Ishikawa (cell line): ENCODE measurements around the gene SMAD2.
A peak's percentile ranks its signal among the peaks of the same experiment; 100 is the strongest.

Source experiments
- CEBPB ChIP-seq: IDR thresholded peaks from 2 replicates; pipeline ENCODE4 v1.6.1; 2012
- CREB1 ChIP-seq: IDR thresholded peaks from 2 replicates; pipeline ENCODE4 v1.6.1; 2012; ENCODE audit warnings: low read depth
- EGR1 ChIP-seq: IDR thresholded peaks from 2 replicates; pipeline ENCODE4 v1.6.1; 2012
- EP300 ChIP-seq: IDR thresholded peaks from 2 replicates; pipeline ENCODE4 v1.6.1; 2012; ENCODE audit warnings: borderline replicate concordance
- FOXM1 ChIP-seq: IDR thresholded peaks from 2 replicates; pipeline ENCODE4 v1.6.1; 2012; ENCODE audit warnings: low read depth, borderline replicate concordance
- NFIC ChIP-seq: IDR thresholded peaks from 2 replicates; pipeline ENCODE4 v1.6.1; 2012
- RAD21 ChIP-seq: IDR thresholded peaks from 2 replicates; pipeline ENCODE4 v1.6.1; 2012; ENCODE audit warnings: low read depth
- TAF1 ChIP-seq: IDR thresholded peaks from 2 replicates; pipeline ENCODE4 v1.6.1; 2012; ENCODE audit warnings: low read depth, mild to moderate bottlenecking
- TCF12 ChIP-seq: IDR thresholded peaks from 2 replicates; pipeline ENCODE4 v1.6.1; 2012; ENCODE audit warnings: low read depth
- TEAD4 ChIP-seq: IDR thresholded peaks from 2 replicates; pipeline ENCODE4 v1.6.1; 2012
- YY1 ChIP-seq: IDR thresholded peaks from 2 replicates; pipeline ENCODE4 v1.6.1; 2012; ENCODE audit warnings: low read depth
- ZBTB7A ChIP-seq: IDR thresholded peaks from 2 replicates; pipeline ENCODE4 v1.6.1; 2012; ENCODE audit warnings: low read depth
- TF ChIP-seq, protein P1 (sequence below): IDR thresholded peaks from 2 replicates; pipeline ENCODE4 v1.6.1; 2012; ENCODE audit warnings: low read depth, mild to moderate bottlenecking
- TF ChIP-seq, protein P2 (sequence below): IDR thresholded peaks from 2 replicates; pipeline ENCODE4 v1.6.1; 2012
- TF ChIP-seq, protein P3 (sequence below): IDR thresholded peaks from 2 replicates; pipeline ENCODE4 v1.6.1; 2012

SMAD2 gene

DNA sequence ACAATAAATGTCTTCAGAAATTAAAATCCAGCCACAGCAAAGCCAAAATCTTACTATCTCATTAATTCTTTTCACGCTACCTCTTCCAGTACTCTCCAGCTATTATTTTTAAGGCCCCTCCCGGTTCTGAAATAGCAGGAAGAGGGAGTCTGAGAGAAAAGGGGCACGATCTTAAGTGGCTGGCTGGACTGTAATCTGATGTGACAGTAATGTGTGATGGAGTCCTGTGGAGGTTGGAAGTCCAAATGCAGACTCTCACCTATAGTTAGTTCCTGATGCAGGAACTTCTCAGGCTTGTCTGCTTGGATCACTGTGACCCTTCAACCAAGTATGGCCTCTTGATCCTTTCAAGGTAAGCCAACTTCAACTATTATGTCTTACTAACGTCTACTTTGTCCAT is 43.2 kb downstream of the SMAD2 start:
- TF ChIP-seq CREB1: no peak
- TF ChIP-seq, protein P1, sequence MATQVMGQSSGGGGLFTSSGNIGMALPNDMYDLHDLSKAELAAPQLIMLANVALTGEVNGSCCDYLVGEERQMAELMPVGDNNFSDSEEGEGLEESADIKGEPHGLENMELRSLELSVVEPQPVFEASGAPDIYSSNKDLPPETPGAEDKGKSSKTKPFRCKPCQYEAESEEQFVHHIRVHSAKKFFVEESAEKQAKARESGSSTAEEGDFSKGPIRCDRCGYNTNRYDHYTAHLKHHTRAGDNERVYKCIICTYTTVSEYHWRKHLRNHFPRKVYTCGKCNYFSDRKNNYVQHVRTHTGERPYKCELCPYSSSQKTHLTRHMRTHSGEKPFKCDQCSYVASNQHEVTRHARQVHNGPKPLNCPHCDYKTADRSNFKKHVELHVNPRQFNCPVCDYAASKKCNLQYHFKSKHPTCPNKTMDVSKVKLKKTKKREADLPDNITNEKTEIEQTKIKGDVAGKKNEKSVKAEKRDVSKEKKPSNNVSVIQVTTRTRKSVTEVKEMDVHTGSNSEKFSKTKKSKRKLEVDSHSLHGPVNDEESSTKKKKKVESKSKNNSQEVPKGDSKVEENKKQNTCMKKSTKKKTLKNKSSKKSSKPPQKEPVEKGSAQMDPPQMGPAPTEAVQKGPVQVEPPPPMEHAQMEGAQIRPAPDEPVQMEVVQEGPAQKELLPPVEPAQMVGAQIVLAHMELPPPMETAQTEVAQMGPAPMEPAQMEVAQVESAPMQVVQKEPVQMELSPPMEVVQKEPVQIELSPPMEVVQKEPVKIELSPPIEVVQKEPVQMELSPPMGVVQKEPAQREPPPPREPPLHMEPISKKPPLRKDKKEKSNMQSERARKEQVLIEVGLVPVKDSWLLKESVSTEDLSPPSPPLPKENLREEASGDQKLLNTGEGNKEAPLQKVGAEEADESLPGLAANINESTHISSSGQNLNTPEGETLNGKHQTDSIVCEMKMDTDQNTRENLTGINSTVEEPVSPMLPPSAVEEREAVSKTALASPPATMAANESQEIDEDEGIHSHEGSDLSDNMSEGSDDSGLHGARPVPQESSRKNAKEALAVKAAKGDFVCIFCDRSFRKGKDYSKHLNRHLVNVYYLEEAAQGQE: no peak
- no peak for TF ChIP-seq EP300
- no peak for TF ChIP-seq RAD21
- TF ChIP-seq NFIC: no peak
- no peak for TF ChIP-seq FOXM1
- TF ChIP-seq, protein P2, sequence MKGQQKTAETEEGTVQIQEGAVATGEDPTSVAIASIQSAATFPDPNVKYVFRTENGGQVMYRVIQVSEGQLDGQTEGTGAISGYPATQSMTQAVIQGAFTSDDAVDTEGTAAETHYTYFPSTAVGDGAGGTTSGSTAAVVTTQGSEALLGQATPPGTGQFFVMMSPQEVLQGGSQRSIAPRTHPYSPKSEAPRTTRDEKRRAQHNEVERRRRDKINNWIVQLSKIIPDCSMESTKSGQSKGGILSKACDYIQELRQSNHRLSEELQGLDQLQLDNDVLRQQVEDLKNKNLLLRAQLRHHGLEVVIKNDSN: no peak
- no peak for TF ChIP-seq EGR1
- no peak for TF ChIP-seq TEAD4
- no peak for TF ChIP-seq YY1
- TF ChIP-seq TCF12: no peak

DNA sequence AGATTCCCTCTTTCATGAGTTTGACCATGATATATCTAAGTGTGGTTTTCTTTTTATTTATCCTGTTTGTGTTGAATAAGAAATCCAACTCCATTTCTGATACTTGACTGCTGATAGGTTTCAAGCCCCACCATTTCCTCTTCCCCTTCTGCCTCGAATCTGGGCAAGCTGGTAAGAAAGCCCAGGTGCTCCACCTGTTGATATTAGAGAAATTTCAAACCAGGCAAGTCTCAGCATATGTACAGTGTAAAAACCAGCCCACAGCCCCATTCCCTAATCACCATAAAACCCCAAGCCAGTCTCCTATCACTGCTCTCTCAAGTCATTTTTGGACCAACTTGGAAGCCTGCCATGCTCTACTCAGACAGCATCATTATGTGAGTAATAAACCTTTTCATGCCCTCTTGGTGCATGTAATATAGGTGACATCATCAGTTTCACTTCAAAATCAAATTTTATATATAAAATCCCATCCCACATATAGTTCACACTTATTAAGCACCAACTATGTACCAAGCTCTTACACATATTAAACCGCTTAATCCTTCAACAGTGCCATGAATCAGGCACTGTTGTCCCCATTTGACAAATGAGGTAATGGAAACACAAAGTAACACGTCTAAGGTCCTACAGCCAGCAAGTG is 46.6 kb downstream of the SMAD2 start:
- TF ChIP-seq TAF1 (no peak), EP300 (no peak), CEBPB (no peak), FOXM1 (no peak)
- TF ChIP-seq, protein P3, sequence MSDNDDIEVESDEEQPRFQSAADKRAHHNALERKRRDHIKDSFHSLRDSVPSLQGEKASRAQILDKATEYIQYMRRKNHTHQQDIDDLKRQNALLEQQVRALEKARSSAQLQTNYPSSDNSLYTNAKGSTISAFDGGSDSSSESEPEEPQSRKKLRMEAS: no peak
- TF ChIP-seq, protein P1: no peak

DNA sequence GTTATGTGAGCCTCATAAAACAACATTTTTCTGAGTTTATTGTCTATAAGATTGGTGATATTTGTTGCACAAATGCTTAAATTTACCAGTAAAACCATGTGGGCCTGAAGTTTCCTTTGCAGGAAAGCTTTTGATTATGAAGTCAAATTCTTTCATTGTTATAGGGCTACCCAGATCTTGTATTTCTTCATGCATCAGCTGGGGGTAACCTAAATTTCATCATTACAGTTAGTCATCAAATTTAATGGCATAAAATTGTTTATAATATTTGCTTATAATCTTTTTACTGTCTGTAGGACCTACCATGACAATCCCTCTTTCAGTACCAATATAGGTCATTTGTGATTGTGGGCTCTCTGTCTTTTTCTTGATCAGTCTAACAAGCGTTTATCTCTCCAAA is 47.8 kb downstream of the SMAD2 start:
- TF ChIP-seq EP300: no peak
- TF ChIP-seq ZBTB7A: no peak
- TF ChIP-seq, protein P2: no peak
- TF ChIP-seq EGR1: no peak
- TF ChIP-seq TAF1: no peak
- TF ChIP-seq RAD21: no peak
- no peak for TF ChIP-seq YY1
- TF ChIP-seq TCF12: no peak
- no peak for TF ChIP-seq CREB1
- no peak for TF ChIP-seq CEBPB
- TF ChIP-seq TEAD4: no peak
- TF ChIP-seq NFIC: no peak
- TF ChIP-seq, protein P3: no peak
- TF ChIP-seq FOXM1: no peak
- TF ChIP-seq, protein P1: no peak

DNA sequence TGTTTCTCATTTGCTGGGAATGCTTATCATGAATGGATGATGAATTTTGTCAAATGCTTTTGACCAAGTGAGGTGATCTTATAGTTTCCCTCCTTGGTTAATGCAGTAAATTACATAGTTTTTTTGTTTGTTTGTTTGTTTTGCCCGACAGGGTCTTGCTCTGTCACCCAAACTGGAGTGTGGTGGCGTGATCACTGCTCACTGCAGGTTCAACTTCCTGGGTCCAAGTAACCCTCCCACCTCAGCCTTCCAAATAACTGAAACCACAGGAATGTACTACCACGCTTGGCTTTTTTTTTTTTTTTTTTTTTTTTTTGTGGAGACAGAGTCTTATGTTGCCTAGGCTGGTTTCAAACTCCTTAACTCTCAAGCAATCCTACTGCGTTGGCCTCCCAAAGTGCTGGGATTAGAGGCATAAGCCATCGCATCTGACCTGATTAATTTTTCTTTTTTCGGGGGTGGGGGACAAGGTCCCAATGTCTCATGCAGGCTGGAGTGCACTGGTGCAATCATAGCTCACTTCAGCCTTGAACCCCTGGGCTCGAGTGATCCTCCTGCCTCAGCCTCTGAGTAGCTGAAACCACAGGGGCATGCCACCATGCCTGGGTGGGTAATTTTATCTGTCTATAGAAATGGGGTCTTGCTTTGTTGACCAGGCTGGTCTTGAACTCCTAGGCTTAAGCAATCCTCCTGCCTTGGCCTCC is 48.6 kb downstream of the SMAD2 start:
- TF ChIP-seq CEBPB: no peak
- TF ChIP-seq ZBTB7A: no peak
- no peak for TF ChIP-seq EGR1
- TF ChIP-seq TEAD4: peak; percentile 37; the same call in 1 of the 2 replicates
- TF ChIP-seq EP300: no peak
